Liver (tissue), 9 donors: Measurements from ENCODE around the gene SHC3. TPM values are rescaled to one million over a fixed set of nuclear protein-coding genes. Genes with fewer than 3 reads are reported as not detected.
A peak's percentile ranks its signal among the peaks of the same experiment; 100 is the strongest.

Experiments
- DNase-seq: peaks from one replicate; pipeline ENCODE4 v3.0.0-alpha.2; 2017; ENCODE audit warnings: low spot score
- H3K27ac ChIP-seq, 2 donors: one replicate each; pipeline ENCODE4 v1.7.0; 2013; ENCODE audit warnings: inconsistent platforms in 2 of 2, low read length in 2 of 2, control low read depth in 1 of 2, low read depth in 1 of 2, mild to moderate bottlenecking in 1 of 2
- H3K27me3 ChIP-seq, 4 donors: one replicate each; pipeline versions ENCODE4 v1.6.1 to v1.7.0; 2013; ENCODE audit warnings: low read length in 3 of 4, inconsistent platforms in 1 of 4, mild to moderate bottlenecking in 1 of 4, moderate library complexity in 1 of 4; ENCODE audit not compliant: control insufficient read depth in 4 of 4, insufficient read depth in 4 of 4
- H3K36me3 ChIP-seq, 4 donors: one replicate each; pipeline versions ENCODE4 v1.6.1 to v1.7.0; 2013; ENCODE audit warnings: low read length in 3 of 4, mild to moderate bottlenecking in 3 of 4, low read depth in 1 of 4, moderate library complexity in 1 of 4; ENCODE audit not compliant: control insufficient read depth in 4 of 4, insufficient read depth in 3 of 4
- H3K4me1 ChIP-seq, 4 donors: one replicate each; pipeline versions ENCODE4 v1.6.1 to v1.7.0; 2013; ENCODE audit warnings: low read length in 3 of 4, mild to moderate bottlenecking in 3 of 4, moderate library complexity in 1 of 4; ENCODE audit not compliant: control insufficient read depth in 4 of 4, insufficient read depth in 4 of 4
- H3K4me3 ChIP-seq, 3 donors: one replicate each; pipeline versions ENCODE4 v1.6.1 to v1.7.0; 2013; ENCODE audit warnings: low read length in 3 of 3, control low read depth in 1 of 3, low read depth in 1 of 3, mild to moderate bottlenecking in 1 of 3
- H3K9ac ChIP-seq, 2 donors: one replicate each; pipeline ENCODE4 v1.7.0; 2013; ENCODE audit warnings: low read length in 2 of 2, mild to moderate bottlenecking in 2 of 2, moderate library complexity in 2 of 2, control low read depth in 1 of 2, low read depth in 1 of 2
- H3K9me3 ChIP-seq, 4 donors: one replicate each; pipeline versions ENCODE4 v1.6.1 to v1.7.0; 2013; ENCODE audit warnings: low read length in 3 of 4; ENCODE audit not compliant: control insufficient read depth in 4 of 4
- EGR1 ChIP-seq, 2 donors: IDR thresholded peaks; 2 replicates each; pipeline ENCODE4 v1.6.1; 2016 to 2018; ENCODE audit warnings: antibody characterized with exemption in 2 of 2, low read depth in 2 of 2
- FOXA1 ChIP-seq: IDR thresholded peaks from 2 replicates; pipeline ENCODE4 v1.6.1; 2016; ENCODE audit warnings: antibody characterized with exemption
- FOXA2 ChIP-seq: IDR thresholded peaks from 2 replicates; pipeline ENCODE4 v1.6.1; 2016; ENCODE audit warnings: antibody characterized with exemption
- GABPA ChIP-seq, 2 donors: IDR thresholded peaks in 1 of 2; conservative IDR thresholded peaks in 1 of 2; 2 replicates each; pipeline ENCODE4 v1.6.1; 2016; ENCODE audit warnings: antibody characterized with exemption in 2 of 2, mild to moderate bottlenecking in 1 of 2, moderate library complexity in 1 of 2
- HNF4A ChIP-seq, 2 donors: conservative IDR thresholded peaks; 2 replicates each; pipeline ENCODE4 v1.6.1; 2016; ENCODE audit warnings: antibody characterized with exemption in 2 of 2, mild to moderate bottlenecking in 2 of 2
- HNF4G ChIP-seq: IDR thresholded peaks from 2 replicates; pipeline ENCODE4 v1.6.1; 2016; ENCODE audit warnings: antibody characterized with exemption
- JUND ChIP-seq, 2 donors: IDR thresholded peaks; 2 replicates each; pipeline ENCODE4 v1.6.1; 2016; ENCODE audit warnings: antibody characterized with exemption in 2 of 2
- NR2F2 ChIP-seq: IDR thresholded peaks from 2 replicates; pipeline ENCODE4 v1.6.1; 2016; ENCODE audit warnings: antibody characterized with exemption
- RAD21 ChIP-seq, 2 donors: IDR thresholded peaks; 2 replicates each; pipeline ENCODE4 v1.6.1; 2016; ENCODE audit warnings: antibody characterized with exemption in 2 of 2, mild to moderate bottlenecking in 2 of 2
- RXRA ChIP-seq, 2 donors: IDR thresholded peaks; 2 replicates each; pipeline ENCODE4 v1.6.1; 2017 to 2018; ENCODE audit warnings: antibody characterized with exemption in 2 of 2, mild to moderate bottlenecking in 1 of 2
- SP1 ChIP-seq: IDR thresholded peaks from 2 replicates; pipeline ENCODE4 v1.6.1; 2018; ENCODE audit warnings: antibody characterized with exemption, mild to moderate bottlenecking
- TAF1 ChIP-seq: conservative IDR thresholded peaks from 2 replicates; pipeline ENCODE4 v1.6.1; 2016; ENCODE audit warnings: antibody characterized with exemption, mild to moderate bottlenecking
- YY1 ChIP-seq: IDR thresholded peaks from 2 replicates; pipeline ENCODE4 v1.6.1; 2016; ENCODE audit warnings: antibody characterized with exemption, mild to moderate bottlenecking
- WGBS: extraction: QIAGEN DNeasy Blood & Tissue Kit; methylation state at CpG from one replicate; pipeline ENCODE4 v1.1.7; 2013; 5-methylcytosine and 5-hydroxymethylcytosine counted together
- polyA plus RNA-seq, 2 donors: library from polyadenylated mRNA; stranded (reverse) in 1 of 2; unstranded in 1 of 2; fragments of 200-250 nt in 1 of 2; fragments of >200 nt in 1 of 2; fragmentation: Nextera tagmentation in 1 of 2; extraction: Ambion mirVana in 1 of 2; gene quantifications; one replicate each; pipeline versions ENCODE4 v1.2.1 to v1.2.3, GENCODE V29; 2013 to 2015
- total RNA-seq, 2 donors: library from RNA; depleted of rRNA; stranded (reverse); fragments of >200 nt; gene quantifications; one replicate each; pipeline ENCODE4 v1.2.3, GENCODE V29; 2014
- TF ChIP-seq, protein P1 (sequence below): IDR thresholded peaks from 2 replicates; pipeline ENCODE4 v1.6.1; 2016; ENCODE audit warnings: antibody characterized with exemption
- TF ChIP-seq, protein P2 (sequence below): IDR thresholded peaks from 2 replicates; pipeline ENCODE4 v1.6.1; 2016; ENCODE audit warnings: antibody characterized with exemption, mild to moderate bottlenecking
- TF ChIP-seq, protein P3 (sequence below): IDR thresholded peaks from 2 replicates; pipeline ENCODE4 v1.6.1; 2016; ENCODE audit warnings: antibody characterized with exemption
- TF ChIP-seq, protein P4 (sequence below): fragments of 150-350 bp; IDR thresholded peaks from 2 replicates; pipeline ENCODE4 v1.5.1; 2017; ENCODE audit warnings: improper control_type of control experiment, low read depth, low read length; ENCODE audit not compliant: missing input control
- TF ChIP-seq, protein P5 (sequence below): IDR thresholded peaks from 2 replicates; pipeline ENCODE4 v1.6.1; 2016; ENCODE audit warnings: antibody characterized with exemption
- donor health status: healthy.
- donor health status: healthy.
- donor health status: healthy.
- donor health status: healthy.
- donor health status: healthy.

The SHC3 gene
- total and polyA plus RNA-seq, 4 donors, result 0.03 to 0.08 (median 0.04) TPM

DNA sequence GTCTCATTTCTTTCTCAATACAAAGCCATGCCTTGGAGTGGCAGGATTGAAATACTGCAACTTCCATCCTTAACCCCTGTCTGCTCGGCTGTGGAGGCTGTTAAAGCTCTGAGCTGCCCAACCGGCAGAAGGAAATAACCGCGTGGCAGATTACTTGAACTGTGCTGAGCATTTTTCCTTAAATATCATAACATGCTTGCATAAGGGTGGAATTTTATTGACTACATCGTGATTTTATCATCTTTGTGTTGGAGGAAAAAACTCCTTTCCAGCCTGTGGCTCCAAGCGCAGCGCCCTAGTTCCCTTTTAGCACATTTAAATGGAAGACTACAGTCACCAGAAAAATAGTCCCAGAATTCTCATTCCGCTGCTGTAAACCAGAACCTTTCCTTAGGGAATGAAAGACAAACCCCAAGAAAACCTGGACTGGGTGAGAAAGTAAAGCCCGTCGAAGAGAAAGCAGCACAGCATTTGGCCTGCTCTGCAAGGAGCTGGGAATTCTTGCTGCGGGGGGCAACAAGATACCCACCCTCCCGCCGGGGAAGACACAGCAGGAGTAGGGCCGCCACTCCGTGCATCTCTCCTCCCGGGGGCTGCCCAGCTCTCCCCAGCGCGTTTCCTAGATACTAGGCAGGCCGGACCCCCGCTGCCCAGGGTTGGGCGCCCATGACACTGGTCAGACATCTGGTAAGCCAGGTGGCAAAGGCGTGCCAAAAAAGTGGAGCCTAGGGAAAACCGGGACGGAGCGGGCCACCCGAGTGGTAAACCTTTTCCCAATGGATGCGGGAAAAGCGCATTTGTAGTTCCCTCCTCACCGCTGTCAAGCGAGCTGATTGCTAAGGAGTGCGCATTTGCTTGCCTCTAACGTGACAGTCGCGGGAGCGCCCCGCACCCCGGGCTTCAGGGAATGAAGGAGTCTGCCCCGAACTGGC is 1.3 kb downstream of the SHC3 start:
- peak overlapping the region in 1 of 3 donors; percentile 52 for H3K4me3 ChIP-seq
- 12% methylated on average over 38 of the region's 38 CpGs for WGBS
- H3K27ac ChIP-seq, result no peak overlapping the region
- TF ChIP-seq, protein P1, sequence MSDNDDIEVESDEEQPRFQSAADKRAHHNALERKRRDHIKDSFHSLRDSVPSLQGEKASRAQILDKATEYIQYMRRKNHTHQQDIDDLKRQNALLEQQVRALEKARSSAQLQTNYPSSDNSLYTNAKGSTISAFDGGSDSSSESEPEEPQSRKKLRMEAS, result no peak
- TF ChIP-seq HNF4G, result no peak
- TF ChIP-seq EGR1 (IDR thresholded peaks at IDR 0.05; ENCODE audit: low read depth in 2 of 2), result no peak
- TF ChIP-seq, protein P2, sequence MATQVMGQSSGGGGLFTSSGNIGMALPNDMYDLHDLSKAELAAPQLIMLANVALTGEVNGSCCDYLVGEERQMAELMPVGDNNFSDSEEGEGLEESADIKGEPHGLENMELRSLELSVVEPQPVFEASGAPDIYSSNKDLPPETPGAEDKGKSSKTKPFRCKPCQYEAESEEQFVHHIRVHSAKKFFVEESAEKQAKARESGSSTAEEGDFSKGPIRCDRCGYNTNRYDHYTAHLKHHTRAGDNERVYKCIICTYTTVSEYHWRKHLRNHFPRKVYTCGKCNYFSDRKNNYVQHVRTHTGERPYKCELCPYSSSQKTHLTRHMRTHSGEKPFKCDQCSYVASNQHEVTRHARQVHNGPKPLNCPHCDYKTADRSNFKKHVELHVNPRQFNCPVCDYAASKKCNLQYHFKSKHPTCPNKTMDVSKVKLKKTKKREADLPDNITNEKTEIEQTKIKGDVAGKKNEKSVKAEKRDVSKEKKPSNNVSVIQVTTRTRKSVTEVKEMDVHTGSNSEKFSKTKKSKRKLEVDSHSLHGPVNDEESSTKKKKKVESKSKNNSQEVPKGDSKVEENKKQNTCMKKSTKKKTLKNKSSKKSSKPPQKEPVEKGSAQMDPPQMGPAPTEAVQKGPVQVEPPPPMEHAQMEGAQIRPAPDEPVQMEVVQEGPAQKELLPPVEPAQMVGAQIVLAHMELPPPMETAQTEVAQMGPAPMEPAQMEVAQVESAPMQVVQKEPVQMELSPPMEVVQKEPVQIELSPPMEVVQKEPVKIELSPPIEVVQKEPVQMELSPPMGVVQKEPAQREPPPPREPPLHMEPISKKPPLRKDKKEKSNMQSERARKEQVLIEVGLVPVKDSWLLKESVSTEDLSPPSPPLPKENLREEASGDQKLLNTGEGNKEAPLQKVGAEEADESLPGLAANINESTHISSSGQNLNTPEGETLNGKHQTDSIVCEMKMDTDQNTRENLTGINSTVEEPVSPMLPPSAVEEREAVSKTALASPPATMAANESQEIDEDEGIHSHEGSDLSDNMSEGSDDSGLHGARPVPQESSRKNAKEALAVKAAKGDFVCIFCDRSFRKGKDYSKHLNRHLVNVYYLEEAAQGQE, result no peak
- TF ChIP-seq, protein P3, sequence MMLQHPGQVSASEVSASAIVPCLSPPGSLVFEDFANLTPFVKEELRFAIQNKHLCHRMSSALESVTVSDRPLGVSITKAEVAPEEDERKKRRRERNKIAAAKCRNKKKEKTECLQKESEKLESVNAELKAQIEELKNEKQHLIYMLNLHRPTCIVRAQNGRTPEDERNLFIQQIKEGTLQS, result no peak
- TF ChIP-seq RXRA (IDR thresholded peaks at IDR 0.05), result no peak
- no peak for TF ChIP-seq HNF4A (conservative IDR thresholded peaks at IDR 0.05)
- TF ChIP-seq NR2F2, result no peak
- no peak for TF ChIP-seq SP1
- TF ChIP-seq FOXA2, result no peak
- no peak for TF ChIP-seq TAF1
- no peak for TF ChIP-seq GABPA (IDR thresholded peaks at IDR 0.05 in 1 of 2, conservative IDR thresholded peaks at IDR 0.05 in 1 of 2)
- TF ChIP-seq RAD21 (IDR thresholded peaks at IDR 0.05), result no peak
- TF ChIP-seq, protein P4, sequence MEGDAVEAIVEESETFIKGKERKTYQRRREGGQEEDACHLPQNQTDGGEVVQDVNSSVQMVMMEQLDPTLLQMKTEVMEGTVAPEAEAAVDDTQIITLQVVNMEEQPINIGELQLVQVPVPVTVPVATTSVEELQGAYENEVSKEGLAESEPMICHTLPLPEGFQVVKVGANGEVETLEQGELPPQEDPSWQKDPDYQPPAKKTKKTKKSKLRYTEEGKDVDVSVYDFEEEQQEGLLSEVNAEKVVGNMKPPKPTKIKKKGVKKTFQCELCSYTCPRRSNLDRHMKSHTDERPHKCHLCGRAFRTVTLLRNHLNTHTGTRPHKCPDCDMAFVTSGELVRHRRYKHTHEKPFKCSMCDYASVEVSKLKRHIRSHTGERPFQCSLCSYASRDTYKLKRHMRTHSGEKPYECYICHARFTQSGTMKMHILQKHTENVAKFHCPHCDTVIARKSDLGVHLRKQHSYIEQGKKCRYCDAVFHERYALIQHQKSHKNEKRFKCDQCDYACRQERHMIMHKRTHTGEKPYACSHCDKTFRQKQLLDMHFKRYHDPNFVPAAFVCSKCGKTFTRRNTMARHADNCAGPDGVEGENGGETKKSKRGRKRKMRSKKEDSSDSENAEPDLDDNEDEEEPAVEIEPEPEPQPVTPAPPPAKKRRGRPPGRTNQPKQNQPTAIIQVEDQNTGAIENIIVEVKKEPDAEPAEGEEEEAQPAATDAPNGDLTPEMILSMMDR, result no peak
- no peak for TF ChIP-seq YY1
- TF ChIP-seq JUND (IDR thresholded peaks at IDR 0.05), result no peak
- TF ChIP-seq, protein P5, sequence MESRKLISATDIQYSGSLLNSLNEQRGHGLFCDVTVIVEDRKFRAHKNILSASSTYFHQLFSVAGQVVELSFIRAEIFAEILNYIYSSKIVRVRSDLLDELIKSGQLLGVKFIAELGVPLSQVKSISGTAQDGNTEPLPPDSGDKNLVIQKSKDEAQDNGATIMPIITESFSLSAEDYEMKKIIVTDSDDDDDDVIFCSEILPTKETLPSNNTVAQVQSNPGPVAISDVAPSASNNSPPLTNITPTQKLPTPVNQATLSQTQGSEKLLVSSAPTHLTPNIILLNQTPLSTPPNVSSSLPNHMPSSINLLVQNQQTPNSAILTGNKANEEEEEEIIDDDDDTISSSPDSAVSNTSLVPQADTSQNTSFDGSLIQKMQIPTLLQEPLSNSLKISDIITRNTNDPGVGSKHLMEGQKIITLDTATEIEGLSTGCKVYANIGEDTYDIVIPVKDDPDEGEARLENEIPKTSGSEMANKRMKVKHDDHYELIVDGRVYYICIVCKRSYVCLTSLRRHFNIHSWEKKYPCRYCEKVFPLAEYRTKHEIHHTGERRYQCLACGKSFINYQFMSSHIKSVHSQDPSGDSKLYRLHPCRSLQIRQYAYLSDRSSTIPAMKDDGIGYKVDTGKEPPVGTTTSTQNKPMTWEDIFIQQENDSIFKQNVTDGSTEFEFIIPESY, result no peak
- no peak for TF ChIP-seq FOXA1
- no peak for DNase-seq
- H3K36me3 ChIP-seq, result no peaks in the 10 kb centered on the region
- H3K4me1 ChIP-seq, result peaks cover 13 to 35% (median 28%) of the 10 kb centered on the region in 4 donors
- H3K9ac ChIP-seq, result no peak overlapping the region
- H3K27me3 ChIP-seq, result peaks cover 0 to 7% (median 0%) of the 10 kb centered on the region in 4 donors
- H3K9me3 ChIP-seq, result no peaks in the 10 kb centered on the region
